ENCODE measurements around the gene PUM2.

PUM2 gene

DNA sequence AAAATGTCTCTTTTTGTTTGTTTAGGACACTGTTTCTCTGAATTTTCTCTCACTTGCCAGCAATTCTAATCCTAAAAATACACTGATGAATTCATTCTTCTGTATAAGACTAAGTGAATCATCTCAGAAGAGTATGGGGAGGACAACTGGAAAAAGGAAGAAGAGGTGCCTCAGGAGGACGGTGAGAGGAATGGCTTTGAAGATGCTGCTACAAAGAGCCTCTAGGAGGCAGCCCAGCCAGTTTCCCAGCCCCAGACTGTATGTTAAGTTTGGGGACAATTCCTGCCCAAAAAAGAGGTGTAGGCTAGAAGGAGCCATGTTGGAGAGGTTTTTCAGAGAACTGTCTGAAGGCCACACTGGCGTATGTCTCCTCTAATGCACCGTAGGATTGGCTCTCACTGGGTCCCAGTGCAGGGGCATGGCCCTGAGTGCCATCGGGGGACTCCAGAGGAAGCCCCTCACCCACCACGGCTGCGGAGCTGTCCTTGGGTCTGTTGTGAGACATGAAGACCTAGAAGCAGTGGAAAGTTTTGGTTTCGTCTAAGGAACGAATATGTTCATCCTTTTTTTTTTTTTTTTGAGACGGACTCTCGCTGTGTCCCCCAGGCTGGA, 122.6 kb downstream of the PUM2 start:
- no peak for DNase-seq

DNA sequence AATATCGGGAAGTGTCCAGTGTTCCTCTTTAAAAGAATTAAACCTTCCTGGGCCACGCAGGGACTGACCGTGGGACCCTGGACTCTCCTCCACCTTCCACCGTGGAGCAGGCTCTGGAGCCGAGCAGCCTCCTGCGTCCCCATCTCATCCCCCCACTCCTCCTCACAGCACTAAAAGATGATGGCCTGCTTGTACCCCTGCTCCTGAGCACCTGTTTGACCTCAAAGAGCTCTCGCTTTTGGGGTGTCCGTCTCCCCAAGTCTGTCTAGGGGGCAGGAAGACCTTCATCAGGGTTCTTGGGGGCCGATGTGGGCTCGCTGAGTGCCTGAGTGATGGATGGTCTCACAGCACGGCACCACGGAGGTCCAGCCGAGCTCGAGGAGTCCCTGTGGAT, 124.5 kb downstream of the PUM2 start:
- no peak for DNase-seq

DNA sequence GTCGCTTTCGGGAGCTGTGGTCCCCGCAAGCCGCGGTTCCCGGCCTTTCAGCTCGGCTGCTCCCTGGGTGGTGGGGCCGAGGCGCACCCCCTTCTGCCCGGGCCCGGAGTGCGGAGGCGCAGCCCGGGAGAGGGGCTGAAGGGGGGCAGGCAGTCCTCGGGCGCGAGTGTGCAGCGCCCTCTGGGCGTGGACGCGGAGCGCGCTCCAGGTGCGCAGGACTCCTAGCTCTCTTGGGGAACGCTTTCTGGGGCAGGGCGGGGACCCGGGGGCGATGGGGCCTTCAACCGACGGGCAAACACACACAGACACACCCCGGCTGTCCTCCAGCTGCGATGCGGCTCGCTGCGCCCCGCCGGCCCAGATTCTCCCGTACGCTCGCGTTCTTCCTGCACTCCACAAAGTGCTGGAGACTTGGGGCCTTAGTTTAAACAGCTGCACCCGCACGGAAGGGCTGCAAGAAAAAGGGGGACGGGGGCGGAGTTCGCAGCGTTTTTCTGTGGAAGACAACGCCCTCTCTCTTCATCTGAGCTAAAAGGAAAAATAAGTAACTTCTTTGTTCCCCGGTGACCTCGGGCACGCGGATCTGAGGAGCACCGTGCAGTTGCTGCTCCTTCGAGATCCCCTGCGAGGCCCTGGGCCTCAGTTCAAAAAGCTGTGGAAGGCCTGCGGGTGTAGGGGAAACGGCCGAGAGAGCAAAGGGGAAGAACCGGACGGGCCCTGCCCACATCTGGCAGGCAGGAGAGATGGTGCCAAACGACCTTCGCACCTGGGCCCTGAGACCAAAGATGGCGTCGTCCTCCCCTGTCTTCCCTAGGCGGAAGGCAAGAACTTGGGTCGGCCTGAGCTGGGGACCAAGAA, 125.1 kb downstream of the PUM2 start:
- no peak for DNase-seq

DNA sequence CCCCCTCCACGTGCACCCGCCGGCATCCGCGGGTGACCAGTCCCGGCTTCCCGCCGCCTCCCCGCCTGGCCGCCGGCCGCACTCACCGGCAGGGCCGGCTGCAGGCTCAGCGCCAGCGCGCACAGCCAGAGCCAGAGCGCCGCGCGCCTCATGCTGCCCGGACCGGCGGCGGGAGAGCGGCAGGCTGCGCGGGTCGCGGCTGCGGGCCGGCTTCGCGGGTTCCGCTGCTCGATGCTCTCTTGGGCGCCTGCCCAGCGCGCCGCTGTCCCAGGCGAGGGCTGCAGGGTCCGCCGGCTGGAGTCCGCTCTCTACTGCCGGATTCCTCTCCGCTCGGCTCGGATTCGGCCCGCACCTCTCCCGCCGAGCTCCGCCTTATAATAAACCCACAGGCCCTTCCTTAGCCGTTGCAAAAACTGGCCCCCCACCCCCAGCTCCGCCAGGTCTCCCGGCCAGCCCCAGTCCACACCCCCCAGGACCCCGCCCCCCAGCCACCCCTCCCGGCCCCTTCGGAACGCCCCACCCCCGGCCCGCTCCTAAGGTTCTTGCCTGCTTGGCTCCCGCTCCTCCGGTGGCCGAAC, 125.8 kb downstream of the PUM2 start, which contains the start of gene SDC1:
SDC1 (minus strand) TSS at position 415 of the 578 bp plus-strand sequence; CDS start at position 152, 263 bp downstream.
- no peak for DNase-seq

DNA sequence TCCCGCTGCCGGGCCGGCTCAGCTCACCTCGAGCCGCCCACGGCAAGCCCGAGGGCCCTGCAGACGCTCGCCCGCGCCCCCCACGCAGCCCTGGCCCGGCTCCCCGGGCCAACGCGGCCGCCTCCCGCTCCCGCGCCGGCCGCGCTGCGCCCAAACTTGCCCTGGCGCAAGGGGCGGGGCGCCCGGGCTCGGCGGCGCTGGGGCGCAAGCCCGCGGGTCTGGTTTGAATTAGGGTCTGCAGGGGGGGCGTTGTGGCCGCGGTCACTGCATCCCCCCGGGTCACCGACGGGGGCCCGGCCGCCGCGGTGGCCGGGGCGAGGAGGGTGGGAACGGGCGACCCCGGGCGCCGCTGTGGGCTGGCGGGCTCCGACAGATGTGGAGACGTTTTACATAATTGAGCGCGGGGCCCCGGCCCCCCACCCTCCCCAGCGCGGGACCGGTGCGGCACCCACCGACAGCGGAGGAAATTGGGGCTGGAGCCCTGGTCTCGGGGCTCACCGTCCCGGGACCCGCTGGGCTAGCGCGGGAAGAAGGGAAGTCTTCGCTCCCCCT, 126.4 kb downstream of the PUM2 start:
- DNase-seq, result no peak

DNA sequence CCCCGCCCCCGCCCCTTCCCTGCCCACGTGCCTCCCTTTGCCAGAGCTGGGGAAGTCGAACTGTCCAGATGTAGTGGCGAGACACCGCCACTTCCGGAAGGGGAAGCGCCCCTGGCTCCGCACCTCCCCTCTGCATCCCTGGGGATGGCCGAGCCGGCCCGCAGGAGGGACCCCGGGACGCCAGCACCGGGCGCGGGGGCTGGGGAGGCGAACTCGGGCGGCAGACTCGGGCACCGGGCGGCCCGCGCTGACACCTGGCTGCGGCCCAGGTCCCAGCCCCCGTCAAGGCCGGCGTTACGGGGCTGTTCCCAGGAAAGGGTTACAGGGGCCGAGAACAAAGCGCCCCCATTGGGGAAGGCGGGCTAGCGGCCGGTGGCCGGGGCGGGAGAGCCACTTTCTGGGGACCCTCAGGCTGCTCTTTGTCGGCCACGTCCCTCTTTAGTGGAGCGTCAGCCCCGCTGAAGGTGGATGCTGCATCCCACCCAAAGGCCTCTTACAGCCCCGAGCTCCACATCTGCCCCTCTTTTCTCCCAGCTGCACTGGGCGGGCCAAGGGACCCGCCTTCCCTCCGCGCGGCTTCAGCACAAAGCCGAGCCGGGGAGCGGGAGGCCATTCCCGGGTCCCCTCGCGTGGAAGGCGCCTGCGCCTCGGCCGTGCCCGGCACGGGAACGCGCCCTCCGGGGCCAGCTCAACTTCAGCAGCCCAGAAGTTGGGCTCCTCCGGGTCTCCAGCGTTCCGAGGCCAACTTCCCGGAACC, 127.1 kb downstream of the PUM2 start:
- DNase-seq, result no peak

DNA sequence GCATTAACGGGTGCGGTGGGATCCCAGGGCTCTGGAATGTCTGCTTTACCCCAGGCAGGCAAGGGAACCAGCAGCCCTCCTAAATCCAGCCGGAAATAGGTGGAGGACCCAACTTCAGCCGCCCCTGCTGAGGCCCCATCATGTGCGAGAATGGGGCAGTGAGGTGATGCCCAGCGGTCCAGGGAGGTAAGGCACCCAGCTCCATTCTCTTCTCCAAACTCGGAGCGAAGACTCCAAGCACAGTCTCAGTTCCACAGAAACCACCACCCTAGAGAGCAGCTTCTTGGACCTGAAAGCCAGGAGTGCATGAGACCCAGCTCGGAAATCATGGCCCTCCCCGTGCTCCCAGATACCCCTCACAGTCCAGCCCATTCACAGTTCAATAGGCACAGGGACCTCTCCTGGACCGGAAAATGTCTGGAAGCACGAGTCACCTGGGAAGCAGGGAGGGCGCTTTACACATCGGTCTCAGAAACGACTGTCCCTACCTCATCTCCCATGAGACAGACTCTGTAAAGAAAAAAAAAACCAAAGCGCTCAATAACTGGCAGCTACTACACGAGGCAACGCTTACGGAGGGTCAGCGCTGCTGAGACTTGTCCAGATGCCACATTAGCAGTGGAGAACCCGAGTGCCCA, 127.8 kb downstream of the PUM2 start:
- DNase-seq, result no peak

DNA sequence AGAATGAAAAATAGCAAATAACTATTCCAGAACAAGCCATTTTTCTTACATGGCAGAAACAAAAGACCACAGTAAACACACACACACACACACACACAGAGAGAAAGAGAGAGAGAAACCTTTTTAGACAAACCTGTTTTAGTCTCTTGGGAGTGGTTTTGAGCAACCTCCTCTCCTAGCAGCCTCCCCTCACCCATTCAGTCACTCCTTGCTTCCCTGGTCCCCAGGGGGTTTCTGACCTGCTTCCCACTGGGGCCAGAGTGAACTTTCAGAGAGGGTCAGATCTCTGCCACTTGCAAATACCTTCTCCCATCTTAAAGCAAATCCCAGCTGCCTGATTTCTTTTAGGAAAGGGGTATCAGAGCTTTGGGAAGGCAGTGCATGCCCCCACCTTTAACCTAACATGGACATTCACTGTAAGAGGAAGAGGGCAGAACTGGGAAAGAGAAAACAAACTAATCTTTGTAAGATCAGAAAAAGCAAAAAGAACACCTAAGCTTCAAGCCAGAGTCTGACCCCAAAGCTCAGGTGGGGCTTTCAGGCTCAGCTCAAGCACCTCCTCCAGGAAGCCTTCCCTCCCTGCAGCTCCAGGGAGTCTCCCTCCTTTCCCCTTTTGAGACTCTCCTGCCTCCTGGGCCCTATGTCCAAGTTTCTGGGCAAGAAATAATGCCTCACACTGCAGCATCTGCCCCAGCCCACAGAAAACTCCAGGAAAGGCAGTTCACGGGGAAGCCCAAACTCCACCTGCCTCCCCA, 128.5 kb downstream of the PUM2 start:
- no peak for DNase-seq

DNA sequence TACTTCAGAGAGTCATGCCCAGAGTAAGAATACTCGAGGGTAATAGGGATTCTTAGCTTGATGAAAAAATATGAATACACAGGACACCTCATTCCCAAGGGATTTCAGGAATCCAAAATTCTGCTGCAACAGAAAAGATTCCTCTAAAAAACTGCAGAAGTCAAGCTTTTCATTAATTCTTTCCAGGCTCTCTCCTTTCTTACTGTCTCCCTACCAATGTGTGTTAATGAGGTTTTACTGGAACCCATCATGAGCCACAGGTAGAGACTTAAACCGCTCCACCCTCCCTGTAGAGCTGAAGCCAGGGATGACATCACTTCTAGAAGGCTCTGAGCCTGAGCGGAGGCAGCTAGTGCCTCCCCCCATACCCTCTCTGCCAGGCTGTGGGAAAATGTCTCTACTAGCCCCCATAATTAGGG, 129.1 kb downstream of the PUM2 start:
- no peak for DNase-seq

DNA sequence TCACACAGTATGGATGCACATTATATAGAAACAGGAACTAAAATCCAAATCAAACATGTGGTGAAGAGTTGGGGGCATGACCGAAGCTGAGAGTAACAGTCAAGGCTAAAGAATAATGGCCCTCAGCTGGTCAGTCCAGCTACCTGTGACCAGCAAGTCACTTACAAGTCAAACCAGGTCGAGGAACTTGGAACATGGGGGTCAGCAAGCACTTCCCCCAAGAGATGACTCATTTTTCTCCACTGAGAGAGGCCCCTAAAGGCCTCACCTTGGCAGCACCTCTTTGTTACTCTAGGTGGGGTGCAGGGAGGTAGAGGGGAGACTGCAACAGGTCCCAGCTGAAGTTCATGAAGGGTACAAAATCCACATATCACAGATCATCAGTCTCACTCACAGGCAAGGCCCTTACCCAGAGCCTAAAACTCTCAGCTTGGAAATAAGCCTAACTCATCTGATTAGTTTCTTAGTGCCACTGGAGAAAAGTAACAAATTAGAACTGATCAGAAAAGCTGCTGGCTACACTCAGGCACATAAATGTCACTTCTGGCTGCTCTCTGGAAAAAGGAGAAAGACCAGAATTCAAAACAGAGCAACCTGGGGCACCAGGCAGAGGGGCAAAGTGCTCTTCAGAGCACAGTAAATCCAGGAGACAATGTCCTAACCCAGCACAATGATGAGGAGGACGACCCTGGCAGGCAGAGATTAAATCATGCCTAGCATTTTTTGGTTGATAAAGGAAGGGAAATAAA, 129.7 kb downstream of the PUM2 start:
- no peak for DNase-seq

DNA sequence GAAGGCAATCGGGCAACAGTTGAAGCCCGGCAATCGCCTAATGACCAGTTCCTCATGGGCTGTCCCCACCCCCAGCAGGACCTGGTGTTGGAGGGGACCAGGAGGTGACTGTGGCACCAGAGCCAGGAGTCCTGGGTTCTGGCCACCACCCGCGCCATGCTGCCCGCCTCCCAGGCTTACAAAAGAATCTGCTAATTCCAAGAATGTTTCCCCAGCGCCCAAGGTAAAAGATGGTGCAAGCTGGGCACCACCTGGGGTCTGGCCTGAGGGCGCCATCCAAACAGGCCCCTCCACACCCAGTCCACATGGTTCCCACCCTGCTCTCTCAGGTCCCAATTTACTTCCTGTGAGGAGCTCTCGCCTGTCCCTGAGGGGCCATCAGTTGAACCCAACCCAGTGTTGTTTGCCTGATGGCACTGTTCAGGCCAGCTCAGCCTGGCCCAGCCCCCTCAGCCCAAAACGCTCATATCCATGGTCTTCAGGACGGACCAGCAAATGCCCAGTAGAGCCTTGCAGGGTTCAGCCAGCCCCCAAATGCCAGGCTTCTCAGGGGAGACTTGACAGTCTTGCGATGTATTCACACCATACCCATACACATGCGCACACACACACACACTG, 130.8 kb downstream of the PUM2 start:
- no peak for DNase-seq

DNA sequence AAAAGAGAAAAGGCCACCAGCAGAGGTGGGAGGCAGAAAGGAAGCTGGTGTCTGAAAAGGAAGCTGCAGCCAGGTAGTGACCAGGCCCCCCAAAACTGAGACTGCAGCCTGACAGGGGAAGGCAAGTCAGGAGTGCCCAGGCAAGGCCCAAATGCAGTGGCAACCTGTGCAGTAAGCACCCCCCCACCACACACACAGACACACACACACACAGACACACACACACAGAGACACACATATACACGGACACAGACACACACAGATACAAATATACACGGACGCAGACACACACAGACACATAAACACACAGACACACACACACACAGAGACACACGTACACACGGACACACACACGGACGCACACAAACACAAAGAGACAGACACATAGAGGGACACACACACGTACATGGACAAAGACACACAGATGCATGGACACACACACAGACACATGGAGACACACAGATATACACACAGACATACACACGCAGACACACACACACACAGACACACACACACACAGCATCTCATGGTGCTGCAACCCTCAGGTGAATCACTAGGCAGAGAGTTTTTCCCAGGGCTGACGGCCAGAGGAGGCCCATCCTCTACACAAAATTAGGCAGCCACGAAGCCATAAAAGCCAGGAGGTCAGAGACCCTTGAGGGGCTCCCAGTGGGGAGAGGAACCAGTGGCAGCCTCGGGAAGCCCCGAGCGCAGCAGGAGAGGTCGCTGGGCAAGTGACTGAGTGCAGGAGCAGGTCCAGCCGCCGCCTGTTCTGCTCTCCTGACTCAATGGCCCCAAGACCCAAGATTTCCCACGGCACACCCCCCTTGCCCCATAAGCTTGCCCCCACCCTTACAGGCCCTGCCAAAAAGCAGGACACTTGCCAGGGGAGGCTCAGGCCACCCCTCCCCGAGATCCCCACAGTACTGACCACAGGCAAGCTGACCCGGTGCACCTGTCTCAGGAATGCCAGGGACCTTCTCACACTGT, 132.0 kb downstream of the PUM2 start:
- no peak for DNase-seq

DNA sequence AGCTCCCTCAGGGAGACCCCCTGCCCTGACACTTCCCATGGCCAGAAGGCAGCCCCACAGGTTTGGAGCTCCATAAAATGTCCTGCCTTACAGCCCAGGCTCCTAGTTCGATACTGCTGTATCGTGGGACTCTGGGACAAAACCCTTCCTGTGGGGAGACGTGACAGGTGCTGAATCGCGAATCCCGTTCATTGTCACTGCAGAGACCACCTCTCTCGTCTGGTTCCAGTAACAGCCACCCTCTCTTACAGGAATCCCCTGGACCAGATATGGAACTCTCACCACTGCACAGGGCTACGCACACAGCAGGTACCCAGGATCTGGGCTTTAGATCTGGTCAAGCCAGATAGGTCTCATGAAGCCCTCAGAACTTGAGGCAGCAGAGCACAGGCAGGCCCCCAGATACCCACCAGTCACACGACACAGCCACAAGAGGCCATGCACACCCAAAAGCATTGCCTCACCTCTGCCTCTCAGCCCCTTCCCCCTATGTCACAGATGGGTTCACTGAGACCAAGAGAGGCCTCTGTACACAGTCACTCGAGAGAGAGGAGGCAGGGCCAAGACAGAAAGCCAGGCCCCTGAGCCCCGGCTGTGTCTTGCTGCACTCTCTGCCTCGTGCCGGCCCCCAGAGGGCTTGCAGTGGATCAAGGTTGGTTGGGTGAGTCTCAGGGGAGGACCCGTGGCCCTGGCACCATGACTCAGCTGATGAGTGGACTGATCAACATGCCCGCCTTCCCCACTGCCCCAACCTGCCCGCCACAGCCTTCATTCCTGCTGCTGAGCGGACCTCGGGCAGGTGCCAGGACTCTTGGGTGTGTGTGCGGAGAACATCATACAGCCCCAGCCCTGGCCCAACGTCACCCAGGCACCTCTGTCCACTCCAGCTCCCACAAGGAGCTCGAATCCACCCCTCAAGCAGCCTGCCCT, 133.3 kb downstream of the PUM2 start:
- no peak for DNase-seq

DNA sequence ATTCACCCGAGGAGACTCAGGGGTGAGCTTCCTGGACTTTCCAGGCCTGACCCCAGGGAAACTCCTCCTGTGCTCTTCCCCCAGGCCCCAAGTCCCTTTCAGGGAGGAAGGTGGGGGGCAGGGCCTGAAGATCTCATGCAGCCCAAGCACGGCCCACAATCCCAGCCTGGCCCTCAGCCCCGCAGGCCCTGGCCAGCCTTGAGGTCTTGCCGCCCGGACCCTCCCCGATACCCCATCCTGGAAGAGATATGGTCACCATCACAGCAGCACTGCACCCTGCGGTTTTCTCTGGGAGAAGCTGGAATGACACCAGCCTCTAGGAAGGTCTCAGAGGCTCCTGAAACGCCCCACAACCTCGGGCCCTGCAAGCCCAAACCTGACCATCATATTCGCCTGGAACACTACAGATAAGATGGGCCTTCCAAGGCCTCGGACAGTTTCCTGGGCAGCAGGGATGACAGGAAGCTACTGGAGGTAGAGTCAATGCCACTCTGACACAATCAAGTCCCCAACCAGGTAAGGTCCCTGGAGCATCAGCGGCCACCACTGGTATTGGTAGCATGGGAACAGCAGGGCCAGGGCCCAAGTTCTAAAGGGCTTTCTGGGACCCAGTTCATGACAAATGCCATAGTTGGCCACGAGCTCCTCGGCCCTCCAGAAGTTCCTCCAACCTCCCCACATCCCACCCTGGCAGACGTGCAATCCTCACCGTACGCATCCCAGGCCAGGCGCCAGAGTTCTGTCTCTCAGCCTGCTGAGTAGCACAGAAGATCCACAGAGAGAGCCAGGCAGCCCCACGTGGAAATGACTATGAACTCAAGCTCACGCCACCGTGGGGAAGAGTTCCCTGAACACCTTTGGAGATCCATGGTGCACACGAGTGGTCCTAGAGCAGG, 134.3 kb downstream of the PUM2 start:
- DNase-seq, result no peak

DNA sequence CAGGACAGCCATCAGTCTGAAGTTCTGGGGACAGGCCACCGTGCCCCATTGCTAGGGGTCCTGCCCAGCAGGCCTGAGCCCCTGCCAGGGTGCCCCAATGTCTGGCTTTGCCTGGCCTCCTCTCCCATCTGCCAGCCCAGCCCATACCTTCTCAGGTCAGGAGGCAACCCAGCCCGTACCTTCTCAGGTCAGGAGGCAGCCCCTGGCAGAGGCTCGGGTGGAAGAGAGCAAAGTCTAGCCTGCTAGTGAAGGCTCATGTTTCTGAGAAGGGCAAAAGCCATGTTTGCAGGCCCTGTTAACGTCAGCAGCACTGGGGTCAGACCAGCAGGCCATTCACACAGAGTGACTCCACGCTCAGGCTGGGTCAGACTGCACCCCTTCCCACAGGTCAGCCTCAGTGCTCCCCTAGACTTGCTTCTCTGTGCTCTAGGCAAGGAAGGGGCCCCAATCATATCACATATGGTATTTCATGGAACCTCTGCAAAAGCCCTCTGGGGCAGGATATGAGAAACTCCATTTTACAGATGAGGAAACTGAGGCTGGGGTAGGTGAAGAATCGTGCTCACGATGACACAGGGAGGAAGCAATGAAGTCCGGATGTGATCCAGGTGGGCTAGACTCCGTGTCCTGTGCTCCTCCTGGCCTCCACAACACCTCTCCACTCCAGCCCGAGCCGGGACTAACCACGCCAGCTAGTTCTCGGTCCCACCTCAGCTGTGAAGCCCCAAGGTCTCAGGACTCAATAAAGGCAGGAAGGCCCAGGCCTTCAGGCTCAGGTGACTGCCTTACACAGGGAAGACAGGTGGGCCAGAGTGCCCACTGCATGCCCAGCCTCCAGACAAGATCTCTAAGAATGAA, 135.2 kb downstream of the PUM2 start:
- DNase-seq, result no peak

Data from activated CD4-positive, CD25-positive, alpha-beta regulatory T cell treated with anti-CD3 and anti-CD28 coated beads, Interleukin-2, amount 50 U/mL, for 72 hours (primary cell).